Fibroblast of lung (primary cell): ENCODE measurements around the gene ETS2. TPM values are rescaled to one million over a fixed set of nuclear protein-coding genes. Genes with fewer than 3 reads are reported as not detected.
A peak's percentile ranks its signal among the peaks of the same experiment; 100 is the strongest.

Source experiments
- DNase-seq, 2 donors: peaks; one replicate each; pipeline versions ENCODE4 v3.0.0 to v3.0.0-alpha.2; 2010; ENCODE audit warnings: low read depth in 2 of 2
- H2AFZ ChIP-seq: 2 replicates; pipeline ENCODE4 v1.5.1; 2012; ENCODE audit warnings: low read length, control low read depth, inconsistent platforms
- H3K27ac ChIP-seq: 2 replicates; pipeline ENCODE4 v1.5.1; 2011; ENCODE audit warnings: low read length, control low read depth; ENCODE audit not compliant: insufficient read depth
- H3K27me3 ChIP-seq: 2 replicates; pipeline ENCODE4 v1.5.1; 2011; ENCODE audit warnings: mild to moderate bottlenecking, low read length; ENCODE audit not compliant: control insufficient read depth, insufficient read depth
- H3K36me3 ChIP-seq: 2 replicates; pipeline ENCODE4 v1.5.1; 2011; ENCODE audit warnings: low read length; ENCODE audit not compliant: control insufficient read depth, insufficient read depth
- H3K4me1 ChIP-seq: 2 replicates; pipeline ENCODE4 v1.5.1; 2011; ENCODE audit warnings: low read length; ENCODE audit not compliant: control insufficient read depth, insufficient read depth; ENCODE audit errors: extremely low read depth
- H3K4me2 ChIP-seq: 2 replicates; pipeline ENCODE4 v1.5.1; 2011; ENCODE audit warnings: low read length, control low read depth; ENCODE audit not compliant: insufficient read depth; ENCODE audit errors: extremely low read depth
- H3K4me3 ChIP-seq, 4 experiments: fragments of 200-600 bp in 1 of 4; sonication (generic) in 1 of 4; replicated peaks in 1 of 4; 2 replicates each; pipeline ENCODE4 v1.5.1; 2011 to 2016; ENCODE audit warnings: low read length in 4 of 4, low read depth in 3 of 4, mild to moderate bottlenecking in 3 of 4, control low read depth in 2 of 4, inconsistent platforms in 1 of 4, mixed read lengths in 1 of 4; ENCODE audit not compliant: insufficient read depth in 1 of 4; ENCODE audit errors: control extremely low read depth in 1 of 4
- H3K79me2 ChIP-seq: 2 replicates; pipeline ENCODE4 v1.5.1; 2012; ENCODE audit warnings: mild to moderate bottlenecking, low read length, inconsistent platforms; ENCODE audit not compliant: control insufficient read depth, insufficient read depth
- H3K9ac ChIP-seq: 2 replicates; pipeline ENCODE4 v1.5.1; 2011; ENCODE audit warnings: mild to moderate bottlenecking, low read length, control low read depth; ENCODE audit not compliant: insufficient read depth
- H3K9me3 ChIP-seq: 2 replicates; pipeline ENCODE4 v1.5.1; 2012; ENCODE audit warnings: low read depth, low read length; ENCODE audit not compliant: control insufficient read depth, insufficient read depth
- H4K20me1 ChIP-seq: 2 replicates; pipeline ENCODE4 v1.5.1; 2011; ENCODE audit warnings: low read length; ENCODE audit not compliant: control insufficient read depth, insufficient read depth; ENCODE audit errors: extremely low read depth
- CTCF ChIP-seq, 2 donors: IDR thresholded peaks in 1 of 2; conservative IDR thresholded peaks in 1 of 2; 1 replicate in 1 of 2; 2 replicates in 1 of 2; pipeline ENCODE4 v1.5.1; 2011 to 2012; ENCODE audit warnings: low read length in 2 of 2, control low read depth in 1 of 2, inconsistent platforms in 1 of 2, low read depth in 1 of 2, mild to moderate bottlenecking in 1 of 2
- EZH2 ChIP-seq: IDR thresholded peaks from 2 replicates; pipeline ENCODE4 v1.5.1; 2012; ENCODE audit warnings: low read length, control low read depth, mild to moderate bottlenecking; ENCODE audit errors: missing control alignments
- polyA plus RNA-seq, 2 donors: library from polyadenylated mRNA; depleted of rRNA in 1 of 2; stranded (reverse) in 1 of 2; unstranded in 1 of 2; fragments of >200 nt; gene quantifications; 2 replicates each; pipeline ENCODE4 v1.2.1, GENCODE V29; 2011 to 2012; ENCODE audit warnings: missing spikeins in 1 of 2
- total RNA-seq: library from RNA; depleted of rRNA; stranded (reverse); fragments of >200 nt; gene quantifications from 2 replicates; pipeline ENCODE4 v1.2.1, GENCODE V29; 2014

Gene ETS2
- total and polyA plus RNA-seq, 2 donors (not counting 1 experiment from before 2014, with no cell fraction given) = 28.0 to 77.3 TPM

- no peaks in the 10 kb centered on the region for H3K4me1 ChIP-seq
- no peak overlapping the region for H3K4me3 ChIP-seq
- no peaks in the 10 kb centered on the region for H3K9me3 ChIP-seq
- H3K9ac ChIP-seq = no peak overlapping the region
- H3K27me3 ChIP-seq = no peaks in the 10 kb centered on the region
- no peak overlapping the region for H3K4me2 ChIP-seq
- H3K27ac ChIP-seq = no peak overlapping the region
- DNase-seq = peak; percentile 58 to 89
- no peaks in the 10 kb centered on the region for H3K36me3 ChIP-seq
- TF ChIP-seq CTCF (conservative IDR thresholded peaks at IDR 0.05 in 1 of 2, IDR thresholded peaks at IDR 0.05 in 1 of 2; ENCODE audit: low read depth in 1 of 2, low read length in 2 of 2) (no peak), EZH2 (no peak)
- H2AFZ ChIP-seq = no peak overlapping the region
- no peaks in the 10 kb centered on the region for H3K79me2 ChIP-seq
- H4K20me1 ChIP-seq = no peaks in the 10 kb centered on the region
Observed at GRCh38 chr21:38787461-38788274, 18.1 kb upstream of the ETS2 start.

GRCh38 chr21:38788275-38788905, 17.3 kb upstream of the ETS2 start:
- Histone ChIP-seq H3K79me2 (no peaks in the 10 kb centered on the region), H3K27ac (no peak overlapping the region), H3K9ac (no peak overlapping the region), H3K36me3 (no peaks in the 10 kb centered on the region), H3K4me1 (no peaks in the 10 kb centered on the region), H3K27me3 (no peaks in the 10 kb centered on the region), H2AFZ (no peak overlapping the region), H4K20me1 (no peaks in the 10 kb centered on the region), H3K4me3 (no peak overlapping the region), H3K4me2 (no peak overlapping the region), H3K9me3 (no peaks in the 10 kb centered on the region)
- no peak for DNase-seq
- TF ChIP-seq CTCF (conservative IDR thresholded peaks at IDR 0.05 in 1 of 2, IDR thresholded peaks at IDR 0.05 in 1 of 2; ENCODE audit: low read depth in 1 of 2, low read length in 2 of 2) = no peak
- no peak for TF ChIP-seq EZH2

GRCh38 chr21:38789275-38789674, 16.5 kb upstream of the ETS2 start:
- no peak overlapping the region for H3K4me3 ChIP-seq
- DNase-seq = no peak
- H3K36me3 ChIP-seq = no peaks in the 10 kb centered on the region
- no peak overlapping the region for H3K27ac ChIP-seq
- H3K27me3 ChIP-seq = no peaks in the 10 kb centered on the region
- H2AFZ ChIP-seq = no peak overlapping the region
- no peaks in the 10 kb centered on the region for H3K4me1 ChIP-seq
- no peaks in the 10 kb centered on the region for H3K79me2 ChIP-seq
- no peaks in the 10 kb centered on the region for H3K9me3 ChIP-seq
- H3K4me2 ChIP-seq = no peak overlapping the region
- no peak overlapping the region for H3K9ac ChIP-seq
- H4K20me1 ChIP-seq = no peaks in the 10 kb centered on the region
- TF ChIP-seq CTCF (conservative IDR thresholded peaks at IDR 0.05 in 1 of 2, IDR thresholded peaks at IDR 0.05 in 1 of 2; ENCODE audit: low read depth in 1 of 2, low read length in 2 of 2) = no peak
- TF ChIP-seq EZH2 = no peak
